Lung (tissue), 12 donors: ENCODE measurements around the gene NTM. TPM values are rescaled to one million over a fixed set of nuclear protein-coding genes. Genes with fewer than 3 reads are reported as not detected.

ENCODE experiments used
- ATAC-seq: fragments of 200-7000 bp; cut with Tn5 transposase; one replicate; pipeline ENCODE4 v1.9.1; 2020; ENCODE audit warnings: moderate number of reproducible peaks; ENCODE audit not compliant: insufficient read depth, low FRiP score
- DNase-seq, 3 donors: peaks; one replicate each; pipeline ENCODE4 v3.0.0-alpha.2; 2013 to 2017
- H3K27ac ChIP-seq, 2 donors: one replicate each; pipeline ENCODE4 v1.5.1; 2013; ENCODE audit warnings: mild to moderate bottlenecking in 2 of 2, moderate library complexity in 2 of 2, control low read depth in 1 of 2, inconsistent platforms in 1 of 2, low read depth in 1 of 2, low read length in 1 of 2
- H3K27me3 ChIP-seq, 3 donors: one replicate each; pipeline ENCODE4 v1.5.1; 2013; ENCODE audit warnings: low read length in 2 of 3; ENCODE audit not compliant: control insufficient read depth in 3 of 3, insufficient read depth in 3 of 3
- H3K36me3 ChIP-seq, 4 donors: one replicate each; pipeline ENCODE4 v1.5.1; 2013; ENCODE audit warnings: low read length in 4 of 4, mild to moderate bottlenecking in 1 of 4, moderate library complexity in 1 of 4; ENCODE audit not compliant: control insufficient read depth in 4 of 4, insufficient read depth in 4 of 4
- H3K4me1 ChIP-seq, 5 donors: one replicate each; pipeline ENCODE4 v1.5.1; 2013; ENCODE audit warnings: low read length in 5 of 5, mild to moderate bottlenecking in 2 of 5, moderate library complexity in 1 of 5; ENCODE audit not compliant: control insufficient read depth in 5 of 5, insufficient read depth in 5 of 5
- H3K4me3 ChIP-seq: one replicate; pipeline ENCODE4 v1.5.1; 2013; ENCODE audit warnings: mild to moderate bottlenecking, control low read depth, moderate library complexity
- H3K9ac ChIP-seq, 2 donors: one replicate each; pipeline ENCODE4 v1.5.1; 2013; ENCODE audit warnings: low read length in 2 of 2, control low read depth in 1 of 2; ENCODE audit not compliant: insufficient read depth in 1 of 2
- H3K9me3 ChIP-seq, 4 donors: one replicate each; pipeline ENCODE4 v1.5.1; 2013; ENCODE audit warnings: low read length in 3 of 4, mild to moderate bottlenecking in 1 of 4, moderate library complexity in 1 of 4; ENCODE audit not compliant: control insufficient read depth in 4 of 4, insufficient read depth in 3 of 4
- CTCF ChIP-seq: IDR thresholded peaks from 2 replicates; pipeline ENCODE4 v1.5.1; 2012; ENCODE audit warnings: mild to moderate bottlenecking; ENCODE audit errors: control extremely low read depth, extremely low read depth
- WGBS, 2 donors: extraction: QIAGEN DNeasy Blood & Tissue Kit; methylation state at CpG; one replicate each; pipeline ENCODE4 v1.1.7; 2013; 5-methylcytosine and 5-hydroxymethylcytosine counted together
- polyA plus RNA-seq, 2 donors: library from polyadenylated mRNA; stranded (reverse); fragments of 200-250 nt; gene quantifications; one replicate each; pipeline ENCODE4 v1.2.1, GENCODE V29; 2013
- total RNA-seq, 2 donors: library from RNA; depleted of rRNA in 1 of 2; stranded (reverse); fragments of >200 nt in 1 of 2; gene quantifications; one replicate each; pipeline ENCODE4 v1.2.1, GENCODE V29; 2014 to 2021
- donor health status: control.
- donor health status: control.
- donor health status: Bipolar disorder and iron deficiency.
- donor health status: healthy.
- donor health status: DM: yes; HTN: yes; CAD: no.

NTM gene
- total and polyA plus RNA-seq, 4 donors, result 0.39 to 30.9 (median 7.2) TPM

- 89 to 92% methylated on average over 3 of the region's 3 CpGs for WGBS, 2 donors
- Histone ChIP-seq H3K4me1 (no peaks in the 10 kb centered on the region), H3K27me3 (no peaks in the 10 kb centered on the region), H3K9me3 (peaks cover 0 to 3% (median 0%) of the 10 kb centered on the region in 4 donors), H3K4me3 (no peak overlapping the region), H3K27ac (no peak overlapping the region), H3K36me3 (no peaks in the 10 kb centered on the region), H3K9ac (no peak overlapping the region)
- DNase-seq (no peak), ATAC-seq (no peak)
- no peak for TF ChIP-seq CTCF
Measured at GRCh38 chr11:132301900-132302299, 931.5 kb downstream of the NTM start.

DNA sequence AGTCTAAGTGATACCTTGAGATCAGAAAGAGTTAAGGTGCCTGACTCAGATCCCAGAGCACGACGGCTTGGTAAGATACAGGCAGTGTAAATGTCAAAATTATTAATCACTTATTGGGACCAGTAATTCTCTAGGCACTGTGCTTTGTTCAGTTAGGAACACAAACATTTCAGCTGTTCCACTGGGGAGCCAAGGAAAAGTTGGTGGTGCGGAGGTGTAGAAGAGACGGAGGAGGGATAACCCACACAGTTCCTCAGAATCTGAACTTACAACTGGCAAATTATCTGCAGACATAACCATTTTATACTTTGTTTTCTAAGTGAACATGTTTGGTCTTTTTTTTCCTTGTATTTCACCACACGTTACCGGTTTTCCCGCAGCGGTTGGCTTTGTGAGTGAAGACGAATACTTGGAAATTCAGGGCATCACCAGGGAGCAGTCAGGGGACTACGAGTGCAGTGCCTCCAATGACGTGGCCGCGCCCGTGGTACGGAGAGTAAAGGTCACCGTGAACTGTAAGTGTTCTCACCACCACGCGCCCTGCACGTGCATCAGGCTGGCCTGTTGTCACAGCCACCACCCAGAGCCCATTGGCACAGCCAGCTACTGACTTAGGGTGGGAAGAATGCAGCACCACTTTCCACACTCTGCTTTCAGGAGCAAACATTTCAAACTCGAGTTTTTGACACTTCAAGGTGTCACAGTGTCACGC, 937.0 kb downstream of the NTM start:
- Histone ChIP-seq H3K9ac (no peak overlapping the region), H3K27me3 (no peaks in the 10 kb centered on the region), H3K36me3 (no peaks in the 10 kb centered on the region), H3K4me3 (no peak overlapping the region), H3K9me3 (peaks cover 0 to 2% (median 0%) of the 10 kb centered on the region in 4 donors), H3K27ac (no peak overlapping the region), H3K4me1 (no peaks in the 10 kb centered on the region)
- no peak for DNase-seq
- 83 to 91% methylated on average over 21 of the region's 21 CpGs for WGBS, 2 donors
- ATAC-seq, result no peak
- TF ChIP-seq CTCF, result no peak

- H3K36me3 ChIP-seq, result no peaks in the 10 kb centered on the region
- H3K27ac ChIP-seq, result no peak overlapping the region
- TF ChIP-seq CTCF, result no peak
- DNase-seq (no peak), ATAC-seq (no peak)
- WGBS, 2 donors, result 78 to 80% methylated on average over 10 of the region's 10 CpGs
- H3K9ac ChIP-seq, result no peak overlapping the region
- H3K27me3 ChIP-seq, result no peaks in the 10 kb centered on the region
- no peaks in the 10 kb centered on the region for H3K4me1 ChIP-seq
- H3K4me3 ChIP-seq, result no peak overlapping the region
- no peaks in the 10 kb centered on the region for H3K9me3 ChIP-seq
Measured at GRCh38 chr11:132310390-132311375, 940.3 kb downstream of the NTM start.
